ENCODE data around the gene DDX24. TPM values are rescaled to one million over a fixed set of nuclear protein-coding genes. Genes with fewer than 3 reads are reported as not detected.

Gene DDX24
- total and polyA plus RNA-seq, 4 donors: 142 to 263 (median 251) TPM

DNA sequence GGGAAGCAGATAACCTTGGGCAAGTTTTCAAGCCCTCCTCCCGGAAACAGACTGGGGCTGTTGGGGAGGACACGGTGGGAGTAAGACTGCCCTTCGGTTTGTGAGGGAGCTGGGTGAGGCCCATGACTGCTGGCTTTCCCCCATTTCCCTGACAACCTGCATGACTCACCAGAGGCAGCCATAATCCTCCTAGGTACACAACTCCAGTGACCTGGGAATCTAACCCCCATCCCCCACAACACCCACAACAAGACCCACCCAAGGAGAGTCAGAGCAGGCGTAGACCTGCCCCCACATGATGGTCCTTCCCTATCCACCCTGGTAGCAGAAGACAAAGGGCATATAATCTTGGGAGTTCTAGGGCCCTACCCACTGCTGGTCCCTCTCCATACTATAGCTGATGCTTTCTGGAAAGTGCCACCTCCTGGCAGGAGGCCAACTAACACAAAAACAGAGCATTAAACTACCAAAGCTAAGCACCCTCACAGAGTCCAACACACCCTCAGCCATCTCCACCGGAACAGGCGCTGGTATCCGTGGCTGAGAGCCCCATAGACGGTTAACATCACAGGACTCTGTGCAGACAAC, 14.8 kb downstream of the DDX24 start:
- peaks cover 3% of the 10 kb centered on the region for H3K36me3 ChIP-seq (ENCODE audit: control insufficient read depth, insufficient read depth, low read length)
- no peaks in the 10 kb centered on the region for H3K27me3 ChIP-seq (ENCODE audit: control insufficient read depth, insufficient read depth, low read length)
- DNase-seq (ENCODE audit: low read depth in 4 of 6, low spot score in 6 of 6): peak in 1 of 6 donors; percentile 47
- peaks cover 16% of the 10 kb centered on the region for H3K4me1 ChIP-seq (ENCODE audit: control insufficient read depth, insufficient read depth, low read length)
- WGBS (ENCODE audit: insufficient coverage): 45% methylated on average over 7 of the region's 8 CpGs
- no peak overlapping the region for H3K27ac ChIP-seq (ENCODE audit: low read depth, low read length)
- H3K4me3 ChIP-seq (ENCODE audit: low read depth, low read length): no peak overlapping the region
- H3K9me3 ChIP-seq (ENCODE audit: control insufficient read depth, insufficient read depth, low read length): peaks cover 3% of the 10 kb centered on the region

DNA sequence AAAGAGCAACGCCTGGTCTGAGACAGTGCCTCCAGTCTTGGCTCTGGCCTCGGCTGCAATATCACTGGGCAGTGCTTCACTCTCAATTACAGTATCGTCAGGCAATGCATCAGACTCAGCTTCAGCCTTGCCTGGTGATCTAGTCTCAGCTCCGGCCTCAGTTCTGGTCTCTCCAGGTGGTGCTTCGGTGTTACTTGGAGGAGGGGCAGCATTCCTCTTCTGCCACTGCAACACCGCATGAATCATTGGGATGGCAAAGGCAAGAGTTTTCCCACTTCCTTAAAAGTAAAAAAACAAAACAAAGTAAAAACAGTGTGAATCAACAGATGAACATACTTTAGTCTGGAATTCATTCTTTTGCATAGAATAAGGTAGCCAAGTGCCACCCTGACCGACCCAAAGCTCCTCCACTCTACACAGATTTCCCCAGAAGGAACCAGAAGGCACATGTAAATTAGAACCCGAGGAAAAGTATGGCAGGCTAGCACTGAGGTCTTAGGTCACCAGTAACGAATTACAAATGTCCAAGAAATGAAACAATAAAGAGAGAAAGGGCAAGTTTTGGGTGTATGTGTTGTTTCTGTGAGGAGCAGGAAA, 18.6 kb downstream of the DDX24 start:
- H3K27me3 ChIP-seq (ENCODE audit: control insufficient read depth, insufficient read depth, low read length): no peaks in the 10 kb centered on the region
- no peak for DNase-seq (ENCODE audit: low read depth in 4 of 6, low spot score in 6 of 6)
- H3K4me3 ChIP-seq (ENCODE audit: low read depth, low read length): no peak overlapping the region
- H3K36me3 ChIP-seq (ENCODE audit: control insufficient read depth, insufficient read depth, low read length): peaks cover 23% of the 10 kb centered on the region
- H3K27ac ChIP-seq (ENCODE audit: low read depth, low read length): no peak overlapping the region
- H3K9me3 ChIP-seq (ENCODE audit: control insufficient read depth, insufficient read depth, low read length): no peaks in the 10 kb centered on the region
- WGBS (ENCODE audit: insufficient coverage): 84% methylated on average over 4 of the region's 9 CpGs
- H3K4me1 ChIP-seq (ENCODE audit: control insufficient read depth, insufficient read depth, low read length): peaks cover 21% of the 10 kb centered on the region

DNA sequence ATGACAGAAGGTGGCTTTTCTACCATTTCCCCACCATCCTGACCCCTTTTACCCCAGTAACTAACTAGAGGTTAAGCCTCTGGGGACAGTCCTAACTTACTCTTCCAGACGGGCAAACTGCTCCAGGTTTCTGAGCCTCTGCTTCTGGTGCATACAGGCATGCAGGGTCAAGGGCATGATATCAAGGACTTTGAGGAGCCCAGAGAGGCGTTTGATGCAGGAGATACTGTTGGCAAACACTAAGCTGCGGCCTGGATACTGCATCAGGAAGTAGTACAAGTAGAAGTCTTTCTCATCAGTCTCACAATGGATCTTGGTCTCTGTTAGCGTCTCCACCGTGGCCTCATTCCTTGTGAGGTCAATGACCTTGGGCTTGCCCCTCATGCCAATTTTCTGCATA, 21.0 kb downstream of the DDX24 start:
- peaks cover 37% of the 10 kb centered on the region for H3K36me3 ChIP-seq (ENCODE audit: control insufficient read depth, insufficient read depth, low read length)
- H3K4me1 ChIP-seq (ENCODE audit: control insufficient read depth, insufficient read depth, low read length): peaks cover 8% of the 10 kb centered on the region
- H3K27ac ChIP-seq (ENCODE audit: low read depth, low read length): no peak overlapping the region

DNA sequence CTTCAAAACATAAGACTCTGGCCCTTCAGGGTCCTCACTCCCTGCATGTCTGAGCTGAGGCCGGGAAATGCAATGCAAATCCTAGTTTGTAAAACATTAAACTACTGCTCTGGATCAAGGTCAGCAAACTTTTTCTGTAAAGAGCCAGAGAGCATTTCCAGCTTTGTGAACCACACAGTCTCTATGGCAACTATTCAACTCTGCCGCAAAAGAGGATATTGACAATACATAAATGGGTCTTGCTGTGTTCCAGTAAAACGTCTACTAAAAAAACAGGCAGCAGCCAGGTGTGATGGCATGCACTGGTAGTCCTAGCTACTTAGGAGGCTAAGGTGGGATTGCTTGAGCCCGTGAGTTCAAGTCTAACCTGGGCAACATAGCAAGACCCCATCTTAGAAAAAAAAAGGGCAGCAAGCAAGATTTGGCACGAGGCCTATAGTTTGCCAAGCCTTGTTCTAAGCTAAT, 22.3 kb downstream of the DDX24 start:
- Histone ChIP-seq H3K27me3 (ENCODE audit: control insufficient read depth, insufficient read depth, low read length) (no peaks in the 10 kb centered on the region), H3K4me1 (ENCODE audit: control insufficient read depth, insufficient read depth, low read length) (peaks cover 8% of the 10 kb centered on the region), H3K4me3 (ENCODE audit: low read depth, low read length) (no peak overlapping the region), H3K27ac (ENCODE audit: low read depth, low read length) (no peak overlapping the region), H3K9me3 (ENCODE audit: control insufficient read depth, insufficient read depth, low read length) (no peaks in the 10 kb centered on the region), H3K36me3 (ENCODE audit: control insufficient read depth, insufficient read depth, low read length) (peaks cover 49% of the 10 kb centered on the region)
- DNase-seq (ENCODE audit: low read depth in 4 of 6, low spot score in 6 of 6): no peak
- WGBS (ENCODE audit: insufficient coverage): 60% methylated on average over 5 of the region's 5 CpGs

More for the DNA sequence above, 21.0 kb downstream of the DDX24 start:
- H3K27me3 ChIP-seq (ENCODE audit: control insufficient read depth, insufficient read depth, low read length): no peaks in the 10 kb centered on the region
- no peak overlapping the region for H3K4me3 ChIP-seq (ENCODE audit: low read depth, low read length)
- DNase-seq (ENCODE audit: low read depth in 4 of 6, low spot score in 6 of 6): no peak
- WGBS (ENCODE audit: insufficient coverage): 80% methylated on average over 3 of the region's 5 CpGs
- no peaks in the 10 kb centered on the region for H3K9me3 ChIP-seq (ENCODE audit: control insufficient read depth, insufficient read depth, low read length)

DNA sequence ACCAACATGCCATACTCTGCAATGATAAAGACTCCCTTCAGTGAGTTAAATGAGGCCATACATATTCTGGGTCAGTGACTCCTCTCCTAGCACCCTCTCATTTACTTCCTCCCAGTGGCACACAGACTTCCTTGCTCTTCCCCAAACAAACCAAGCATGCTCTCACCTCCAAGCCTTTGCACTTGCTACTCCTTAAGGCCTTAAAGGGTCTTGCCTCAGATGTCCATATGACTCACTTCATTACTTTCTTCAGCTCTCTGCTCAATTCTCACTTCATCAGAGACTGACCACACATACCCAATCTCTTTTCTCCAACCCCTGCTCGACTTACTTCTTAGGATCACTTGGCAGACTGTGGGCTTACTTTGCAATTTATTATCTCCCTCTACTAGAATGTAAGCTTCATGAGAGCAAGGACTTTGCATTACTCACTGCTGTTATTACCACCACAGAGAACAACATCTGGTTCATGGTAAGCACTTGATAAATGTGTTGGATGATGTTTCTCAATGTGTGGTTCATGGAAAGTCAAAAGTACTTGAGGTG, 22.8 kb downstream of the DDX24 start:
- Histone ChIP-seq H3K4me3 (ENCODE audit: low read depth, low read length) (no peak overlapping the region), H3K9me3 (ENCODE audit: control insufficient read depth, insufficient read depth, low read length) (no peaks in the 10 kb centered on the region), H3K36me3 (ENCODE audit: control insufficient read depth, insufficient read depth, low read length) (peaks cover 53% of the 10 kb centered on the region), H3K27ac (ENCODE audit: low read depth, low read length) (no peak overlapping the region), H3K27me3 (ENCODE audit: control insufficient read depth, insufficient read depth, low read length) (no peaks in the 10 kb centered on the region), H3K4me1 (ENCODE audit: control insufficient read depth, insufficient read depth, low read length) (peaks cover 8% of the 10 kb centered on the region)
- 73% methylated on average over 1 of the region's 1 CpG for WGBS (ENCODE audit: insufficient coverage)
- DNase-seq (ENCODE audit: low read depth in 4 of 6, low spot score in 6 of 6): no peak

DNA sequence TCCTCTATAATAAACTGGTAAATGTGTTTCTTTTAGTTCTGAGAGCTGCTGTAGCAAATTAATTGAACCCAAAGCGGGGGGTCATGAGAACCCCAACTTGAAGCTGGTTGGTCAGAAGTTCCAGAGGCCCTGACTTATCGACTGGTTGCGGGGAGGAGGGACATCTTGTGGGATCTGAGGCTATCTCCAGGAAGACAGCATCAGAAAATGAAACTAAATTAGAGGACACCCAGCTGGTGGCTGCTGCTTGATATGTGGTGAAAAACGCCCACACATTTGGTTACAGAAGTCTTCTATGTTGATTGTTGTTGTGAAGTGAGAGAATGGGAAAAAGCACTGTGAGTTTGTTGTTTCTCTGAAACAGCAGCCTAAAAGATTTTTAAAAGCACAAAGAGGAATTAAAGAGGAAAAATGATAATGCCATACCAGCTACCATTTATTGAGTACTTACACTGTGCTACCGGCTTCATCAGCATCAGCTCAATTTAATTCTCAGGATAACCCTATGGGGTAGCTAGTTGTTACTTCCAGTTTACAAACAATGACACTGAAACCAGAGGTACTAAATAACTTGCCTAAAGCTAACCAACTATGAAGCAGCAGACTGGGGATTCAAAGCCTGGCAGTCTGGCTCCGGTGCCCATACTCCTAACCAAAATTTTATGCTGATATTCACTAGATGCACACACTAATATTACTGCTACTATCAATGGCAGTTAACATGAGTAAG, 24.3 kb downstream of the DDX24 start:
- H3K9me3 ChIP-seq (ENCODE audit: control insufficient read depth, insufficient read depth, low read length): no peaks in the 10 kb centered on the region
- WGBS (ENCODE audit: insufficient coverage): 82% methylated on average over 3 of the region's 6 CpGs
- H3K4me1 ChIP-seq (ENCODE audit: control insufficient read depth, insufficient read depth, low read length): peaks cover 8% of the 10 kb centered on the region
- H3K36me3 ChIP-seq (ENCODE audit: control insufficient read depth, insufficient read depth, low read length): peaks cover 64% of the 10 kb centered on the region
- H3K27ac ChIP-seq (ENCODE audit: low read depth, low read length): no peak overlapping the region
- H3K27me3 ChIP-seq (ENCODE audit: control insufficient read depth, insufficient read depth, low read length): no peaks in the 10 kb centered on the region
- DNase-seq (ENCODE audit: low read depth in 4 of 6, low spot score in 6 of 6): no peak
- no peak overlapping the region for H3K4me3 ChIP-seq (ENCODE audit: low read depth, low read length)

DNA sequence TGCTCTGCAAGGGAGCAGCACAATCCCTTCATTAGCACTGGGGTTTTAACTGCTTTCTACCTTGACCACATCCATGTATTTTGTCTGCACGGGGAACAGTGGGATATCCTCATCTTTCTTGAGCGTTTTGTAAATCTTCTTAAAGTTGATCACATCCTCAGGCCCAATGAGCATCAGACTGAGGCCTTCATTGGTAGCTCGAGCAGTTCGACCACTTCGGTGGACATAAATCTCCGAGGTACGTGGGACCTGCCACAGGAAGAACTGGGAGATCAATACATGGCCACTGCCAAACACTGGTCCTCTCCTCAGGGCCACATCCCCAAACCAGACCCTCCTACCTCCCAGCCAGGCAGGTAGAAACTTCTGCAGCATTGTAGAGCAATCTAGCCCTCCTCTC, 26.1 kb downstream of the DDX24 start:
- Histone ChIP-seq H3K4me1 (ENCODE audit: control insufficient read depth, insufficient read depth, low read length) (peaks cover 23% of the 10 kb centered on the region), H3K4me3 (ENCODE audit: low read depth, low read length) (no peak overlapping the region), H3K27me3 (ENCODE audit: control insufficient read depth, insufficient read depth, low read length) (no peaks in the 10 kb centered on the region), H3K9me3 (ENCODE audit: control insufficient read depth, insufficient read depth, low read length) (no peaks in the 10 kb centered on the region), H3K36me3 (ENCODE audit: control insufficient read depth, insufficient read depth, low read length) (peaks cover 62% of the 10 kb centered on the region), H3K27ac (ENCODE audit: low read depth, low read length) (no peak overlapping the region)
- 88% methylated on average over 7 of the region's 7 CpGs for WGBS (ENCODE audit: insufficient coverage)
- no peak for DNase-seq (ENCODE audit: low read depth in 4 of 6, low spot score in 6 of 6)

DNA sequence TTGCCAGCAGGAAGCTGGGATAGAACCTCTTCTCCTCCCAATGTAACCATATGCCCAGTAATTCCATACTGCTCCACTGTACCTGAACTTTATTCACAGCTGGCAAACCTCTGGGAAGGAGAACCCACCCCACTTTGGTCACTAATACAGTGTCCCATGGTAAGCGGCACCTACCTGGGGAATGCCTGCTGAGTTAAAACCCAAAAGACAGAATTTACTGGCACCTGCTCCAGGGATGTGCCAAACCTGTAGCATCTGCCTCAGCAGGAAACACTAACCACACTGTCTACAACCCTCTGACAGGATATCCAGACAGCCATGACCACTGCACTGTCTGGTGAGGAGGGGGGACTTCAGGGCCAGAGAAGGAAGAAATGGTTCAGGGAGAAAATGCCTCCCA, 26.6 kb downstream of the DDX24 start:
- WGBS (ENCODE audit: insufficient coverage): no CpG with 5 or more reads among the region's 1 CpG
- DNase-seq (ENCODE audit: low read depth in 4 of 6, low spot score in 6 of 6): no peak
- H3K4me1 ChIP-seq (ENCODE audit: control insufficient read depth, insufficient read depth, low read length): peaks cover 28% of the 10 kb centered on the region

DNA sequence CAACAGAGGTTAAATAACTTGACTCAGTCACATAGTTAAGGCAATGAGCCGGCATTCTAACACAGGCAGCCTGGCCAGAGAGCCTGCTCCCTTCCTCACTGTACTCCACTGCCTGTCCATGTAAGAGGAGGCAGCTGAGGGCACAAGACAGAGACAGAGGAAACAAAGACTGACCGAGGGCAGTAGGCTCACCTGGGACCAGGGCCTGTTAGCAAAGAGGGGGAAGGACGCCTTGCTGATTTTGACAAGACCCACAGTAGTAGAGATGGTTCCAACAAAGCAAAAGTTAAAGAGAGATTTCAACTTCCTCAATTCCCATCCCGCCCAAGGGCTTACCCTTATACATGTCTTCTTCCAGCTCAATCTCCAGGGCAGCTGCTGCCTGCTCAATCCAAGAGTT, 28.3 kb downstream of the DDX24 start:
- no peak for DNase-seq (ENCODE audit: low read depth in 4 of 6, low spot score in 6 of 6)
- Histone ChIP-seq H3K4me1 (ENCODE audit: control insufficient read depth, insufficient read depth, low read length) (peaks cover 38% of the 10 kb centered on the region), H3K4me3 (ENCODE audit: low read depth, low read length) (no peak overlapping the region), H3K36me3 (ENCODE audit: control insufficient read depth, insufficient read depth, low read length) (peaks cover 64% of the 10 kb centered on the region), H3K27ac (ENCODE audit: low read depth, low read length) (no peak overlapping the region), H3K27me3 (ENCODE audit: control insufficient read depth, insufficient read depth, low read length) (no peaks in the 10 kb centered on the region), H3K9me3 (ENCODE audit: control insufficient read depth, insufficient read depth, low read length) (no peaks in the 10 kb centered on the region)
- 79% methylated on average over 2 of the region's 4 CpGs for WGBS (ENCODE audit: insufficient coverage)

More for the DNA sequence above, 26.6 kb downstream of the DDX24 start:
- Histone ChIP-seq H3K36me3 (ENCODE audit: control insufficient read depth, insufficient read depth, low read length) (peaks cover 62% of the 10 kb centered on the region), H3K4me3 (ENCODE audit: low read depth, low read length) (no peak overlapping the region), H3K9me3 (ENCODE audit: control insufficient read depth, insufficient read depth, low read length) (no peaks in the 10 kb centered on the region), H3K27ac (ENCODE audit: low read depth, low read length) (no peak overlapping the region), H3K27me3 (ENCODE audit: control insufficient read depth, insufficient read depth, low read length) (no peaks in the 10 kb centered on the region)

Measured in spinal cord (tissue), 10 donors.